Endometrium (tissue), 2 donors: ENCODE data around the gene FILIP1L.

ENCODE experiments used
- FAIRE-seq: peaks from 2 replicates; lab custom pipeline; 2012; peaks lifted over from hg19 to GRCh38; lab: Jason Lieb, UNC
- donor health status: control.
- donor health status: control.

Gene FILIP1L

GRCh38 chr3:99885851-99886250 is 228.4 kb downstream of the FILIP1L start:
- FAIRE-seq = no peak

- no peak for FAIRE-seq
Observed at GRCh38 chr3:99885085-99885484, 229.2 kb downstream of the FILIP1L start.

- no peak for FAIRE-seq
Observed at GRCh38 chr3:99884484-99884883, 229.8 kb downstream of the FILIP1L start.

- FAIRE-seq = no peak
Observed at GRCh38 chr3:99883693-99884092, 230.6 kb downstream of the FILIP1L start.

- FAIRE-seq = no peak
Observed at GRCh38 chr3:99883138-99883461, 231.2 kb downstream of the FILIP1L start.

- FAIRE-seq = no peak
Observed at GRCh38 chr3:99882436-99883137, 231.7 kb downstream of the FILIP1L start.

- no peak for FAIRE-seq
Observed at GRCh38 chr3:99881121-99881524, 233.2 kb downstream of the FILIP1L start.

GRCh38 chr3:99879275-99879674 is 235.0 kb downstream of the FILIP1L start:
- no peak for FAIRE-seq

- FAIRE-seq = no peak
Observed at GRCh38 chr3:99878005-99878404, 236.3 kb downstream of the FILIP1L start.

GRCh38 chr3:99877031-99877579 is 237.2 kb downstream of the FILIP1L start:
- FAIRE-seq = peak; percentile 23

- no peak for FAIRE-seq
Observed at GRCh38 chr3:99875929-99876841, 238.1 kb downstream of the FILIP1L start.

- FAIRE-seq = no peak
Observed at GRCh38 chr3:99875581-99875928, 238.7 kb downstream of the FILIP1L start.

- no peak for FAIRE-seq
Observed at GRCh38 chr3:99874237-99875002, 239.9 kb downstream of the FILIP1L start.

GRCh38 chr3:99873269-99874102 is 240.8 kb downstream of the FILIP1L start:
- FAIRE-seq = peak; percentile 4

- no peak for FAIRE-seq
Observed at GRCh38 chr3:99872923-99873254, 241.4 kb downstream of the FILIP1L start.

GRCh38 chr3:99871231-99872045 is 242.9 kb downstream of the FILIP1L start:
- no peak for FAIRE-seq

GRCh38 chr3:99870712-99871111 is 243.6 kb downstream of the FILIP1L start:
- FAIRE-seq = no peak

- peak; percentile 99 for FAIRE-seq
Observed at GRCh38 chr3:99869621-99870020, 244.7 kb downstream of the FILIP1L start.

GRCh38 chr3:99868311-99868646 is 246.0 kb downstream of the FILIP1L start:
- no peak for FAIRE-seq

GRCh38 chr3:99867594-99868310 is 246.5 kb downstream of the FILIP1L start:
- no peak for FAIRE-seq
